HCT116 (cell line): ENCODE measurements around the gene GNB5. TPM values are rescaled to one million over a fixed set of nuclear protein-coding genes. Genes with fewer than 3 reads are reported as not detected.

Experiments
- ATAC-seq: fragments of 200-7000 bp; cut with Tn5 transposase; 2 replicates; pipeline ENCODE4 v1.9.1; 2020; ENCODE audit warnings: mild to moderate bottlenecking, moderate library complexity
- BruUV-seq: library from RNA; stranded (reverse); fragments of 400-500 nt; replicated peaks from 2 replicates; lab custom pipeline; 2021; lab: Mats Ljungman, UMichigan
- CTCF ChIA-PET: fragments of 300-600 bp; sonication (Branson Sonifier 250); formaldehyde crosslinking; loops from one replicate; lab custom pipeline; 2021; ENCODE audit warnings: antibody characterized with exemption; lab: Charles Lee
- POLR2A ChIA-PET: fragments of 300-600, 350-600 bp; sonication (Branson Sonifier 250); formaldehyde crosslinking; loops from one replicate; lab custom pipeline; 2021; ENCODE audit warnings: antibody characterized with exemption; lab: Charles Lee
- RAD21 ChIA-PET, 2 experiments: fragments of 300-600 bp; sonication (Branson Sonifier 250); formaldehyde crosslinking; loops; one replicate each; lab custom pipeline; 2023; ENCODE audit warnings: low total read pairs in 2 of 2; ENCODE audit not compliant: uncharacterized antibody in 2 of 2, unreplicated experiment in 2 of 2, low non-redundant PET in 1 of 2; lab: Charles Lee
- DNase-seq: peaks from one replicate; pipeline ENCODE4 v3.0.0-alpha.2; 2010; ENCODE audit warnings: low read depth, low spot score
- H2AFZ ChIP-seq: fragments of 200-600 bp; shearing (Covaris generic), sonication (generic); 2 replicates; pipeline ENCODE4 v1.6.1; 2017; ENCODE audit warnings: low read depth, mixed run types, mixed read lengths, antibody characterized with exemption, low read length; ENCODE audit not compliant: poor library complexity, severe bottlenecking
- H3K27ac ChIP-seq: 2 replicates; pipeline ENCODE4 v1.5.1; 2012; ENCODE audit warnings: low read depth, low read length
- H3K27me3 ChIP-seq: fragments of 200-600 bp; sonication (generic); 2 replicates; pipeline ENCODE4 v1.6.1; 2016; ENCODE audit warnings: mixed run types, low read length, mixed read lengths; ENCODE audit not compliant: insufficient read depth
- H3K36me3 ChIP-seq, 2 experiments: fragments of 200-500 bp in 1 of 2; fragments of 200-600 bp in 1 of 2; sonication (Bioruptor generic) in 1 of 2; sonication (generic) in 1 of 2; 2 replicates each; pipeline versions ENCODE4 v1.5.1 to v1.6.1; 2014 to 2016; ENCODE audit warnings: low read length in 2 of 2, inconsistent platforms in 1 of 2, mixed read lengths in 1 of 2, mixed run types in 1 of 2; ENCODE audit not compliant: insufficient read depth in 2 of 2, control insufficient read depth in 1 of 2
- H3K4me1 ChIP-seq, 2 experiments: fragments of 200-600 bp in 1 of 2; sonication (generic) in 1 of 2; 2 replicates each; pipeline versions ENCODE4 v1.5.1 to v1.6.1; 2012 to 2017; ENCODE audit warnings: low read length in 2 of 2, inconsistent platforms in 1 of 2, mild to moderate bottlenecking in 1 of 2, mixed read lengths in 1 of 2, mixed run types in 1 of 2, moderate library complexity in 1 of 2; ENCODE audit not compliant: insufficient read depth in 2 of 2, control insufficient read depth in 1 of 2
- H3K4me2 ChIP-seq: fragments of 200-600 bp; sonication (generic); 2 replicates; pipeline ENCODE4 v1.6.1; 2017; ENCODE audit warnings: mixed run types, low read length, mixed read lengths
- H3K4me3 ChIP-seq, 2 experiments: fragments of 200-600 bp in 1 of 2; sonication (generic) in 1 of 2; replicated peaks in 1 of 2; 2 replicates each; pipeline ENCODE4 v1.5.1; 2011 to 2016; ENCODE audit warnings: low read length in 2 of 2, control low read depth in 1 of 2, low read depth in 1 of 2, mild to moderate bottlenecking in 1 of 2, mixed read lengths in 1 of 2, mixed run types in 1 of 2
- H3K79me2 ChIP-seq: fragments of 200-600 bp; sonication (generic); 2 replicates; pipeline ENCODE4 v1.6.1; 2017; ENCODE audit warnings: mild to moderate bottlenecking, mixed run types, low read length, moderate library complexity, mixed read lengths; ENCODE audit not compliant: insufficient read depth
- H3K9ac ChIP-seq: fragments of 200-600 bp; sonication (generic); 2 replicates; pipeline ENCODE4 v1.6.1; 2016; ENCODE audit warnings: low read length, mixed read lengths
- H3K9me2 ChIP-seq: fragments of 200-600 bp; sonication (generic), shearing (Covaris generic); 2 replicates; pipeline ENCODE4 v1.6.1; 2017; ENCODE audit warnings: mixed run types, mild to moderate bottlenecking, moderate library complexity; ENCODE audit not compliant: insufficient read depth
- H3K9me3 ChIP-seq, 2 experiments: fragments of 200-500 bp in 1 of 2; fragments of 200-600 bp in 1 of 2; sonication (Bioruptor generic) in 1 of 2; sonication (generic) in 1 of 2; 2 replicates each; pipeline ENCODE4 v1.6.1; 2014 to 2017; ENCODE audit warnings: low read length in 2 of 2, mixed read lengths in 2 of 2, inconsistent platforms in 1 of 2, low read depth in 1 of 2, mild to moderate bottlenecking in 1 of 2, mixed run types in 1 of 2, moderate library complexity in 1 of 2; ENCODE audit not compliant: control insufficient read depth in 1 of 2, insufficient read depth in 1 of 2
- H4K20me1 ChIP-seq: fragments of 200-600 bp; sonication (generic), shearing (Covaris generic); 2 replicates; pipeline ENCODE4 v1.6.1; 2017; ENCODE audit warnings: mixed run types, mild to moderate bottlenecking, moderate library complexity; ENCODE audit not compliant: insufficient read depth
- CEBPB ChIP-seq: IDR thresholded peaks from 2 replicates; pipeline ENCODE4 v1.6.1; 2012; ENCODE audit warnings: low read depth
- ELF1 ChIP-seq: IDR thresholded peaks from 2 replicates; pipeline ENCODE4 v1.6.1; 2012; ENCODE audit warnings: low read depth, borderline replicate concordance
- EZH2 ChIP-seq: fragments of 200-600 bp; sonication (generic); IDR thresholded peaks from 2 replicates; pipeline ENCODE4 v1.6.1; 2017; ENCODE audit warnings: antibody characterized with exemption, mixed run types
- JUND ChIP-seq: IDR thresholded peaks from 2 replicates; pipeline ENCODE4 v1.6.1; 2012
- POLR2AphosphoS5 ChIP-seq: IDR thresholded peaks from 2 replicates; pipeline ENCODE4 v1.6.1; 2011; ENCODE audit warnings: mild to moderate bottlenecking, low read depth, low read length, moderate library complexity
- RAD21 ChIP-seq: IDR thresholded peaks from 2 replicates; pipeline ENCODE4 v1.6.1; 2012; ENCODE audit warnings: low read depth, mild to moderate bottlenecking
- SIN3A ChIP-seq: IDR thresholded peaks from 2 replicates; pipeline ENCODE4 v1.6.1; 2012; ENCODE audit warnings: low read depth
- SRF ChIP-seq: IDR thresholded peaks from 2 replicates; pipeline ENCODE4 v1.6.1; 2012; ENCODE audit warnings: low read depth
- TCF7L2 ChIP-seq: IDR thresholded peaks from 2 replicates; pipeline ENCODE4 v1.7.0; 2011; ENCODE audit warnings: borderline replicate concordance, inconsistent platforms; ENCODE audit not compliant: insufficient read depth, insufficient read length; ENCODE audit errors: extremely low read depth
- YY1 ChIP-seq: IDR thresholded peaks from 2 replicates; pipeline ENCODE4 v1.6.1; 2011; ENCODE audit warnings: low read length, low read depth, moderate library complexity, mild to moderate bottlenecking; ENCODE audit not compliant: insufficient replicate concordance; ENCODE audit errors: extremely low read depth
- ZNF274 ChIP-seq: fragments of 200-500 bp; sonication (Bioruptor generic); IDR thresholded peaks from 2 replicates; pipeline ENCODE4 v1.6.1; 2014; ENCODE audit warnings: mild to moderate bottlenecking, low read depth, low read length, inconsistent platforms
- intact Hi-C: fragments of 100-400 bp; cut with micrococcal nuclease; formaldehyde crosslinking; loops from 2 replicates; pipeline ENCODE4 v1.10.0; 2022
- total RNA-seq: library from RNA; stranded (reverse); gene quantifications from one replicate; pipeline ENCODE4 v1.2.1, GENCODE V29; 2021; ENCODE audit not compliant: unreplicated experiment
- TF ChIP-seq, protein P1 (sequence below): IDR thresholded peaks from 2 replicates; pipeline ENCODE4 v1.6.1; 2012
- TF ChIP-seq, protein P2 (sequence below), 3 experiments: fragments of 200-600 bp in 1 of 3; sonication (generic) in 1 of 3; IDR thresholded peaks in 2 of 3; conservative IDR thresholded peaks in 1 of 3; 2 replicates each; pipeline ENCODE4 v1.5.1; 2012 to 2017; ENCODE audit warnings: low read depth in 2 of 3, low read length in 2 of 3, antibody characterized with exemption in 1 of 3, borderline replicate concordance in 1 of 3, control low read depth in 1 of 3, mild to moderate bottlenecking in 1 of 3, mixed read lengths in 1 of 3, mixed run types in 1 of 3, moderate library complexity in 1 of 3; ENCODE audit not compliant: insufficient read depth in 1 of 3
- TF ChIP-seq, protein P3 (sequence below): IDR thresholded peaks from 2 replicates; pipeline ENCODE4 v1.6.1; 2012; ENCODE audit warnings: low read depth

Gene GNB5
- total RNA-seq, 1 experiment from 2014 or later = 27.6 TPM

DNA sequence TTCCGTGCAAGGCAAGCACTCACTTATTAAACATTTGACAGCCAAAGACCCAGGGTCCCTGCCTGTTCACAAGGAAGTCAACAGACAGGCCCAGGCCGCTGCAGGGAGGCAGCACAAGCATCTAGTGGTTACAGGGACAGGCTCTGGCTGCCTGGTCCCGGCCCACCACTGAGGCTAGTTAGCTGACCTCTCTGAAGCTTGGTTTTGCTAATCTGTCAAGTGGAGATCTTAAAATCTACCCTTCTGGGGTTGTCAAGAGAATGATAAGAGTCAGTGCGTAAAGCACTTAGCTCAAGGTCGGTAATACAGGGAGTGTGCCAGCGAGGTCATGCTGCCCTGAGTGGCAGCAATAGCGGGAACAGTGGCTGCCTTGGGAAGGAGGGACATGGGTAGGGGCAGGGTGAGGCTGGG is 6.0 kb downstream of the GNB5 start:
- no peaks in the 10 kb centered on the region for H3K9me2 ChIP-seq
- H3K4me3 ChIP-seq = no peak overlapping the region
- CTCF ChIA-PET = interaction anchor here (0.7 to 1.9 kb wide), 2 partner anchors 42 to 69 kb away, joined by 3 to 6 read pairs; no protein-coding TSS in a partner anchor
- H3K79me2 ChIP-seq = no peaks in the 10 kb centered on the region
- no peaks in the 10 kb centered on the region for H3K27me3 ChIP-seq
- POLR2A ChIA-PET = no interaction called here
- H2AFZ ChIP-seq = no peak overlapping the region
- H3K9me3 ChIP-seq = peaks cover 0 to 4% of the 10 kb centered on the region in 2 experiments; a peak in 1 of 4 replicates
- no peaks in the 10 kb centered on the region for H3K36me3 ChIP-seq
- no peak overlapping the region for H3K27ac ChIP-seq
- H3K4me2 ChIP-seq = no peak overlapping the region
- H3K4me1 ChIP-seq = peaks cover 3 to 4% of the 10 kb centered on the region in 2 experiments; a peak in 3 of 4 replicates
- intact Hi-C loops = no loop called here
- no peak for ATAC-seq
- BruUV-seq = no TSS peak
- TF ChIP-seq EZH2 (no peak), POLR2AphosphoS5 (no peak), SIN3A (no peak), ELF1 (no peak), RAD21 (no peak), ZNF274 (no peak), CEBPB (no peak)
- TF ChIP-seq, protein P1, sequence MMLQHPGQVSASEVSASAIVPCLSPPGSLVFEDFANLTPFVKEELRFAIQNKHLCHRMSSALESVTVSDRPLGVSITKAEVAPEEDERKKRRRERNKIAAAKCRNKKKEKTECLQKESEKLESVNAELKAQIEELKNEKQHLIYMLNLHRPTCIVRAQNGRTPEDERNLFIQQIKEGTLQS = no peak
- DNase-seq = no peak
- RAD21 ChIA-PET = no interaction called here
- no peak overlapping the region for H3K9ac ChIP-seq
- no peaks in the 10 kb centered on the region for H4K20me1 ChIP-seq

DNA sequence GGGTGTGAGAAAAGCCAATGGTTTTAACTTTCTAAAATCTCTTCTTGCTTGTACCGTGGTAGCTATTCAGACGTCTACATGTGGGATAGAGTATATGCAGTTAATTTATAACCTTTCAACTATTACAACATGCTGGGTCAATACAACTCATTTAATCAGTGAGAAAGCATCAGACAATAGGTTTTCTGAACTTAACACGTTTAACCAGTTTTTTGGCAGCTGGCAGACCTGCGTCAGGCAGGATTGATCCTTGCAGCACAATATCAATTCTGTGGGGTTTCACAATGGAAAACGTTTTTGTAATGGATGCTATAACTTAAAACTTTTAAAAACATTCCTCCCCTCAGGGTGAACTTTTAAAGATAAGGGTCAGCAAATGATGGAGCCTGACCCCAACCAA is 6.5 kb downstream of the GNB5 start:
- no peaks in the 10 kb centered on the region for H3K27me3 ChIP-seq
- no peak overlapping the region for H3K4me3 ChIP-seq
- ATAC-seq (no peak), DNase-seq (no peak)
- H2AFZ ChIP-seq = no peak overlapping the region
- CTCF ChIA-PET = interaction anchor here (0.7 to 1.9 kb wide), 2 partner anchors 43 to 70 kb away, joined by 3 to 6 read pairs; no protein-coding TSS in a partner anchor
- POLR2A ChIA-PET = no interaction called here
- intact Hi-C loops = no loop called here
- peaks cover 0 to 4% of the 10 kb centered on the region in 2 experiments; a peak in 1 of 4 replicates for H3K9me3 ChIP-seq
- no peaks in the 10 kb centered on the region for H3K36me3 ChIP-seq
- no peak overlapping the region for H3K4me2 ChIP-seq
- no peak overlapping the region for H3K9ac ChIP-seq
- no TSS peak for BruUV-seq
- no peaks in the 10 kb centered on the region for H3K9me2 ChIP-seq
- no peaks in the 10 kb centered on the region for H3K79me2 ChIP-seq
- RAD21 ChIA-PET = no interaction called here
- no peaks in the 10 kb centered on the region for H4K20me1 ChIP-seq
- no peak overlapping the region for H3K27ac ChIP-seq
- H3K4me1 ChIP-seq = peaks cover 4 to 8% of the 10 kb centered on the region in 2 experiments; a peak in 3 of 4 replicates
- TF ChIP-seq, protein P2, sequence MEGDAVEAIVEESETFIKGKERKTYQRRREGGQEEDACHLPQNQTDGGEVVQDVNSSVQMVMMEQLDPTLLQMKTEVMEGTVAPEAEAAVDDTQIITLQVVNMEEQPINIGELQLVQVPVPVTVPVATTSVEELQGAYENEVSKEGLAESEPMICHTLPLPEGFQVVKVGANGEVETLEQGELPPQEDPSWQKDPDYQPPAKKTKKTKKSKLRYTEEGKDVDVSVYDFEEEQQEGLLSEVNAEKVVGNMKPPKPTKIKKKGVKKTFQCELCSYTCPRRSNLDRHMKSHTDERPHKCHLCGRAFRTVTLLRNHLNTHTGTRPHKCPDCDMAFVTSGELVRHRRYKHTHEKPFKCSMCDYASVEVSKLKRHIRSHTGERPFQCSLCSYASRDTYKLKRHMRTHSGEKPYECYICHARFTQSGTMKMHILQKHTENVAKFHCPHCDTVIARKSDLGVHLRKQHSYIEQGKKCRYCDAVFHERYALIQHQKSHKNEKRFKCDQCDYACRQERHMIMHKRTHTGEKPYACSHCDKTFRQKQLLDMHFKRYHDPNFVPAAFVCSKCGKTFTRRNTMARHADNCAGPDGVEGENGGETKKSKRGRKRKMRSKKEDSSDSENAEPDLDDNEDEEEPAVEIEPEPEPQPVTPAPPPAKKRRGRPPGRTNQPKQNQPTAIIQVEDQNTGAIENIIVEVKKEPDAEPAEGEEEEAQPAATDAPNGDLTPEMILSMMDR (IDR thresholded peaks at IDR 0.05 in 2 of 3, conservative IDR thresholded peaks at IDR 0.05 in 1 of 3; ENCODE audit: borderline replicate concordance in 1 of 3, insufficient read depth in 1 of 3, low read depth in 2 of 3, low read length in 2 of 3) = no peak
- TF ChIP-seq, protein P3, sequence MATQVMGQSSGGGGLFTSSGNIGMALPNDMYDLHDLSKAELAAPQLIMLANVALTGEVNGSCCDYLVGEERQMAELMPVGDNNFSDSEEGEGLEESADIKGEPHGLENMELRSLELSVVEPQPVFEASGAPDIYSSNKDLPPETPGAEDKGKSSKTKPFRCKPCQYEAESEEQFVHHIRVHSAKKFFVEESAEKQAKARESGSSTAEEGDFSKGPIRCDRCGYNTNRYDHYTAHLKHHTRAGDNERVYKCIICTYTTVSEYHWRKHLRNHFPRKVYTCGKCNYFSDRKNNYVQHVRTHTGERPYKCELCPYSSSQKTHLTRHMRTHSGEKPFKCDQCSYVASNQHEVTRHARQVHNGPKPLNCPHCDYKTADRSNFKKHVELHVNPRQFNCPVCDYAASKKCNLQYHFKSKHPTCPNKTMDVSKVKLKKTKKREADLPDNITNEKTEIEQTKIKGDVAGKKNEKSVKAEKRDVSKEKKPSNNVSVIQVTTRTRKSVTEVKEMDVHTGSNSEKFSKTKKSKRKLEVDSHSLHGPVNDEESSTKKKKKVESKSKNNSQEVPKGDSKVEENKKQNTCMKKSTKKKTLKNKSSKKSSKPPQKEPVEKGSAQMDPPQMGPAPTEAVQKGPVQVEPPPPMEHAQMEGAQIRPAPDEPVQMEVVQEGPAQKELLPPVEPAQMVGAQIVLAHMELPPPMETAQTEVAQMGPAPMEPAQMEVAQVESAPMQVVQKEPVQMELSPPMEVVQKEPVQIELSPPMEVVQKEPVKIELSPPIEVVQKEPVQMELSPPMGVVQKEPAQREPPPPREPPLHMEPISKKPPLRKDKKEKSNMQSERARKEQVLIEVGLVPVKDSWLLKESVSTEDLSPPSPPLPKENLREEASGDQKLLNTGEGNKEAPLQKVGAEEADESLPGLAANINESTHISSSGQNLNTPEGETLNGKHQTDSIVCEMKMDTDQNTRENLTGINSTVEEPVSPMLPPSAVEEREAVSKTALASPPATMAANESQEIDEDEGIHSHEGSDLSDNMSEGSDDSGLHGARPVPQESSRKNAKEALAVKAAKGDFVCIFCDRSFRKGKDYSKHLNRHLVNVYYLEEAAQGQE = no peak
- no peak for TF ChIP-seq SRF
- no peak for TF ChIP-seq SIN3A
- TF ChIP-seq RAD21 = no peak
- TF ChIP-seq JUND = no peak
- no peak for TF ChIP-seq YY1
- TF ChIP-seq ZNF274 = no peak
- no peak for TF ChIP-seq TCF7L2
- no peak for TF ChIP-seq EZH2
- TF ChIP-seq CEBPB = no peak
- TF ChIP-seq, protein P1 = no peak
